ENCODE measurements around the gene TREM1.

DNA sequence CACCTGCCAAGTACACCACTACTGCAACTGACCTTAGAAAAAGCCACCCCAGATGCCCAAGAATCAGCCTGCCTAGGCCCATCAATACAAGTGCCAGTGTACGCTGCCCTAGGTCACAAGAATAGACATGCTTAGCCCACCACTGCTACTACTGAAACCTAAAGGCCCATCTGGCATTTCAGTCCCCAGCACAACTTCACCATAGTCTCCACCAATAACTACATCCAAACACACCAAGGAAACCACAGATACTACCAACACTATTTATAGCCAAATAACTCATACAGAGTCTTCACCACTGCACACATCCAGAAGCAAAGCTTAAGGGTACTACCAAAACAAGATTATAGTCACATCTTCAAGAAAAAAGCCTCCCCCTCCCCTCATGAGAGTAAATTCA is 30.1 kb downstream of the TREM1 start:
- TF ChIP-seq, protein P1, sequence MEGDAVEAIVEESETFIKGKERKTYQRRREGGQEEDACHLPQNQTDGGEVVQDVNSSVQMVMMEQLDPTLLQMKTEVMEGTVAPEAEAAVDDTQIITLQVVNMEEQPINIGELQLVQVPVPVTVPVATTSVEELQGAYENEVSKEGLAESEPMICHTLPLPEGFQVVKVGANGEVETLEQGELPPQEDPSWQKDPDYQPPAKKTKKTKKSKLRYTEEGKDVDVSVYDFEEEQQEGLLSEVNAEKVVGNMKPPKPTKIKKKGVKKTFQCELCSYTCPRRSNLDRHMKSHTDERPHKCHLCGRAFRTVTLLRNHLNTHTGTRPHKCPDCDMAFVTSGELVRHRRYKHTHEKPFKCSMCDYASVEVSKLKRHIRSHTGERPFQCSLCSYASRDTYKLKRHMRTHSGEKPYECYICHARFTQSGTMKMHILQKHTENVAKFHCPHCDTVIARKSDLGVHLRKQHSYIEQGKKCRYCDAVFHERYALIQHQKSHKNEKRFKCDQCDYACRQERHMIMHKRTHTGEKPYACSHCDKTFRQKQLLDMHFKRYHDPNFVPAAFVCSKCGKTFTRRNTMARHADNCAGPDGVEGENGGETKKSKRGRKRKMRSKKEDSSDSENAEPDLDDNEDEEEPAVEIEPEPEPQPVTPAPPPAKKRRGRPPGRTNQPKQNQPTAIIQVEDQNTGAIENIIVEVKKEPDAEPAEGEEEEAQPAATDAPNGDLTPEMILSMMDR (IDR thresholded peaks at IDR 0.05): no peak
- no peak for TF ChIP-seq POLR2A (IDR thresholded peaks at IDR 0.05)

All from testis (tissue), 2 donors.